HepG2 (cell line): ENCODE results near the gene IRF5. TPM values are rescaled to one million over a fixed set of nuclear protein-coding genes. Genes with fewer than 3 reads are reported as not detected.
A peak's percentile ranks its signal among the peaks of the same experiment; 100 is the strongest.

Experiments
- AGO2 ChIP-seq: fragments of 200-400 bp; formaldehyde crosslinking; optimal IDR thresholded peaks from 2 replicates; pipeline ENCODE3; 2017; ENCODE audit warnings: mild to moderate bottlenecking, low read depth, low read length, moderate library complexity
- CREB1 ChIP-seq, 2 experiments: fragments of 450-650 bp in 1 of 2; IDR thresholded peaks; 2 replicates each; pipeline ENCODE4 v1.6.1; 2016 to 2017; ENCODE audit warnings: control low read depth in 1 of 2, mild to moderate bottlenecking in 1 of 2, missing compliant biosample characterization in 1 of 2, missing genetic modification characterization in 1 of 2
- DZIP1 ChIP-seq: sonication (generic); formaldehyde crosslinking; IDR thresholded peaks from 2 replicates; pipeline ENCODE4 v1.5.0; 2020; ENCODE audit warnings: mild to moderate bottlenecking, missing genetic modification reagents
- GABPA ChIP-seq, 2 experiments: IDR thresholded peaks; 2 replicates each; pipeline ENCODE4 v1.6.1; 2011 to 2016; ENCODE audit warnings: low read depth in 2 of 2, low read length in 1 of 2, missing biosample characterization in 1 of 2, missing genetic modification characterization in 1 of 2
- MAX ChIP-seq: IDR thresholded peaks from 2 replicates; pipeline ENCODE4 v1.6.1; 2012; ENCODE audit warnings: inconsistent platforms
- MAZ ChIP-seq, 2 experiments: sonication (generic) in 1 of 2; formaldehyde crosslinking in 1 of 2; IDR thresholded peaks; 2 replicates each; pipeline versions ENCODE4 v1.5.0 to v1.6.1; 2012 to 2020; ENCODE audit warnings: low read depth in 2 of 2, mild to moderate bottlenecking in 2 of 2, borderline replicate concordance in 1 of 2, improper control_type of control experiment in 1 of 2, low read length in 1 of 2, missing genetic modification reagents in 1 of 2, moderate library complexity in 1 of 2
- MEIS2 ChIP-seq: sonication (generic); formaldehyde crosslinking; IDR thresholded peaks from 2 replicates; pipeline ENCODE4 v1.9.0; 2021; ENCODE audit warnings: mild to moderate bottlenecking, missing genetic modification reagents
- NFATC3 ChIP-seq: sonication (generic); formaldehyde crosslinking; IDR thresholded peaks from 2 replicates; pipeline ENCODE4 v1.5.1; 2020; ENCODE audit warnings: mild to moderate bottlenecking, missing genetic modification reagents
- ONECUT2 ChIP-seq: sonication (generic); formaldehyde crosslinking; IDR thresholded peaks from 2 replicates; pipeline ENCODE4 v1.4.0; 2020; ENCODE audit warnings: missing genetic modification reagents
- PTBP1 ChIP-seq: fragments of 200-400 bp; formaldehyde crosslinking; IDR thresholded peaks from 2 replicates; pipeline ENCODE4 v1.6.1; 2018; ENCODE audit warnings: low read length, low read depth; ENCODE audit not compliant: poor library complexity, severe bottlenecking
- RORA ChIP-seq: sonication (generic); formaldehyde crosslinking; IDR thresholded peaks from 2 replicates; pipeline ENCODE4 v1.5.0; 2020; ENCODE audit warnings: mild to moderate bottlenecking, missing genetic modification reagents, moderate library complexity
- ZBTB7A ChIP-seq: sonication (generic); formaldehyde crosslinking; IDR thresholded peaks from 2 replicates; pipeline ENCODE4 v1.8.0; 2022; ENCODE audit warnings: mild to moderate bottlenecking, missing genetic modification reagents
- ZNF34 ChIP-seq: sonication (generic); formaldehyde crosslinking; IDR thresholded peaks from 2 replicates; pipeline ENCODE4 v1.4.0; 2020; ENCODE audit warnings: mild to moderate bottlenecking, missing genetic modification reagents, borderline replicate concordance
- ZNF501 ChIP-seq: sonication (generic); formaldehyde crosslinking; IDR thresholded peaks from 2 replicates; pipeline ENCODE4 v1.5.1; 2020; ENCODE audit warnings: mild to moderate bottlenecking, moderate library complexity, missing genetic modification reagents
- polyA plus RNA-seq, 8 experiments: library from polyadenylated mRNA; depleted of rRNA in 3 of 8; stranded (reverse) in 7 of 8; unstranded in 1 of 8; fragments of >200 nt; fragmentation: Illumina TruSeq in 4 of 8; extraction: Trizol in 4 of 8; gene quantifications; 2 replicates each; pipeline versions ENCODE4 v1.2.1 to v1.2.3, GENCODE V29; 2011 to 2016; ENCODE audit warnings: low read depth in 4 of 8, missing spikeins in 1 of 8, mixed read lengths in 1 of 8; ENCODE audit not compliant: insufficient read depth in 1 of 8
- total RNA-seq, 5 experiments: library from RNA; depleted of rRNA; stranded (reverse); fragments of >200 nt; fragmentation: Illumina TruSeq; extraction: Trizol; gene quantifications; 2 replicates each; pipeline ENCODE4 v1.2.3, GENCODE V29; 2016; ENCODE audit warnings: low read depth in 1 of 5
- TF ChIP-seq, protein P1 (sequence below): sonication (generic); formaldehyde crosslinking; IDR thresholded peaks from 2 replicates; pipeline ENCODE4 v1.8.0; 2022; ENCODE audit warnings: missing genetic modification reagents, mild to moderate bottlenecking, borderline replicate concordance
- TF ChIP-seq, protein P2 (sequence below): IDR thresholded peaks from 2 replicates; pipeline ENCODE4 v1.6.1; 2016; ENCODE audit warnings: mild to moderate bottlenecking, missing biosample characterization, missing genetic modification reagents
- TF ChIP-seq, protein P3 (sequence below): sonication (generic); formaldehyde crosslinking; IDR thresholded peaks from 2 replicates; pipeline ENCODE4 v1.9.0; 2022; ENCODE audit warnings: missing genetic modification reagents, mild to moderate bottlenecking, borderline replicate concordance
- TF ChIP-seq, protein P4 (sequence below): sonication (generic); formaldehyde crosslinking; IDR thresholded peaks from 2 replicates; pipeline ENCODE4 v1.8.1; 2022; ENCODE audit warnings: low read depth, mild to moderate bottlenecking, missing genetic modification reagents

Gene IRF5
- total and polyA plus RNA-seq, 2 of the 13 experiments (the other 11 are each of a cell fraction or from before 2014, with no cell fraction given) = 2.0 to 2.9 TPM

DNA sequence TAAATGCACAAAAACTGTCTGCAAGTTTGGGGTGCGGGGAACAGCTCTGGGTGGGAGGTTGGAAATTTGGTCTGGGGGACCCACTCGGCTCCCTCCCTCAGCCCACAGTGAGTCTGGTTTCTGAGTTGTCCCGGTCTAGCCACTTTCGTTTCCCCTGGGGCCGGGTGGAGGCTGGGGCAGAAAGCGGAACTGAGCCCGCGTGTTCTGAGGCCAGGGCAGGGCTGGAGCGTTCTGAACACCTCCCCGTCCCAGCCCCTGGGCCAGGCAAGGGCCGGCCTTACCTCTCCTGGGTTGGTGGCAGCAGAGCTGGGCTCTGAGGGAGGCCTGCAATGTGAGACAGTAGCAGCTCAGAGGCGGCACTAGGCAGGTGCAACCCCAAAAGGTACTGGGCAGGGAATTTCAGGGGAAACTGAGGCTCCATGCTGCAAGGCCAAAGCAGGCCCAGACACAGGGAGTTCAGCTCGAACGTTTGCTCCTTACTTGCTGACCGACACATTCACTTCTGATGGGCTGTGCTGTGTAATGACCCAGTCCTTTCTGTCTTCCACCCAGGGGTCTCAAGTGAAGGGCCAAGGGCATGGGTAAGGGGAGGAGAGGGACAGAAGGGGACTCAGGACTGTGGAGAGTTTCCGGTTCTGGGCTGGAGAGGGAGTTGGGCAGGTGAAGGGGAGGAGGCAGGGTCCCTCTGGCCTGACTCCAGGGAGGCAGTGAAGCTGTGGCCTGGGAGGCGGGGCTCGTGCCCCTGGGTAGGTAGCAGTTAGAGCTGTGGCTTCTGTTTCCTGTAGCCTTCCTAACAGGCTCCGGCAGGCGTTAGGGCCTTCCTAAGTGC, 3.0 kb downstream of the IRF5 start (continued):
- TF ChIP-seq, protein P1, sequence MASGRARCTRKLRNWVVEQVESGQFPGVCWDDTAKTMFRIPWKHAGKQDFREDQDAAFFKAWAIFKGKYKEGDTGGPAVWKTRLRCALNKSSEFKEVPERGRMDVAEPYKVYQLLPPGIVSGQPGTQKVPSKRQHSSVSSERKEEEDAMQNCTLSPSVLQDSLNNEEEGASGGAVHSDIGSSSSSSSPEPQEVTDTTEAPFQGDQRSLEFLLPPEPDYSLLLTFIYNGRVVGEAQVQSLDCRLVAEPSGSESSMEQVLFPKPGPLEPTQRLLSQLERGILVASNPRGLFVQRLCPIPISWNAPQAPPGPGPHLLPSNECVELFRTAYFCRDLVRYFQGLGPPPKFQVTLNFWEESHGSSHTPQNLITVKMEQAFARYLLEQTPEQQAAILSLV (CRISPR knock-in tag) = peak; percentile 11; the same call in 1 of the 2 replicates
- TF ChIP-seq ZNF501 (CRISPR knock-in tag) (0 out of 2 replicates have a peak, but pooled peaks have one; percentile 18), MEIS2 (CRISPR knock-in tag) (no peak), GABPA (IDR thresholded peaks at IDR 0.05; ENCODE audit: low read depth, low read length) (no peak), GABPA (CRISPR knock-in tag; IDR thresholded peaks at IDR 0.05; ENCODE audit: low read depth) (no peak), MAX (peak; percentile 41; the same call in 1 of the 2 replicates), RORA (no peak), PTBP1 (peak; percentile 13), DZIP1 (CRISPR knock-in tag) (no peak), CREB1 (IDR thresholded peaks at IDR 0.05) (no peak), CREB1 (CRISPR knock-in tag; IDR thresholded peaks at IDR 0.05) (no peak), ONECUT2 (CRISPR knock-in tag) (no peak), MAZ (IDR thresholded peaks at IDR 0.05; ENCODE audit: borderline replicate concordance, low read depth, low read length) (no peak), MAZ (CRISPR knock-in tag; IDR thresholded peaks at IDR 0.05; ENCODE audit: low read depth) (no peak), ZBTB7A (CRISPR knock-in tag) (no peak), NFATC3 (CRISPR knock-in tag) (peak; percentile 36; the same call in 1 of the 2 replicates), AGO2 (no peak), ZNF34 (no peak)
- TF ChIP-seq, protein P2, sequence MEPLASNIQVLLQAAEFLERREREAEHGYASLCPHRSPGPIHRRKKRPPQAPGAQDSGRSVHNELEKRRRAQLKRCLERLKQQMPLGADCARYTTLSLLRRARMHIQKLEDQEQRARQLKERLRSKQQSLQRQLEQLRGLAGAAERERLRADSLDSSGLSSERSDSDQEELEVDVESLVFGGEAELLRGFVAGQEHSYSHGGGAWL = 0 out of 2 replicates have a peak, but pooled peaks have one; percentile 16
- TF ChIP-seq, protein P3, sequence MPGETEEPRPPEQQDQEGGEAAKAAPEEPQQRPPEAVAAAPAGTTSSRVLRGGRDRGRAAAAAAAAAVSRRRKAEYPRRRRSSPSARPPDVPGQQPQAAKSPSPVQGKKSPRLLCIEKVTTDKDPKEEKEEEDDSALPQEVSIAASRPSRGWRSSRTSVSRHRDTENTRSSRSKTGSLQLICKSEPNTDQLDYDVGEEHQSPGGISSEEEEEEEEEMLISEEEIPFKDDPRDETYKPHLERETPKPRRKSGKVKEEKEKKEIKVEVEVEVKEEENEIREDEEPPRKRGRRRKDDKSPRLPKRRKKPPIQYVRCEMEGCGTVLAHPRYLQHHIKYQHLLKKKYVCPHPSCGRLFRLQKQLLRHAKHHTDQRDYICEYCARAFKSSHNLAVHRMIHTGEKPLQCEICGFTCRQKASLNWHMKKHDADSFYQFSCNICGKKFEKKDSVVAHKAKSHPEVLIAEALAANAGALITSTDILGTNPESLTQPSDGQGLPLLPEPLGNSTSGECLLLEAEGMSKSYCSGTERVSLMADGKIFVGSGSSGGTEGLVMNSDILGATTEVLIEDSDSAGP (CRISPR knock-in tag) = peak; percentile 68
- TF ChIP-seq, protein P4, sequence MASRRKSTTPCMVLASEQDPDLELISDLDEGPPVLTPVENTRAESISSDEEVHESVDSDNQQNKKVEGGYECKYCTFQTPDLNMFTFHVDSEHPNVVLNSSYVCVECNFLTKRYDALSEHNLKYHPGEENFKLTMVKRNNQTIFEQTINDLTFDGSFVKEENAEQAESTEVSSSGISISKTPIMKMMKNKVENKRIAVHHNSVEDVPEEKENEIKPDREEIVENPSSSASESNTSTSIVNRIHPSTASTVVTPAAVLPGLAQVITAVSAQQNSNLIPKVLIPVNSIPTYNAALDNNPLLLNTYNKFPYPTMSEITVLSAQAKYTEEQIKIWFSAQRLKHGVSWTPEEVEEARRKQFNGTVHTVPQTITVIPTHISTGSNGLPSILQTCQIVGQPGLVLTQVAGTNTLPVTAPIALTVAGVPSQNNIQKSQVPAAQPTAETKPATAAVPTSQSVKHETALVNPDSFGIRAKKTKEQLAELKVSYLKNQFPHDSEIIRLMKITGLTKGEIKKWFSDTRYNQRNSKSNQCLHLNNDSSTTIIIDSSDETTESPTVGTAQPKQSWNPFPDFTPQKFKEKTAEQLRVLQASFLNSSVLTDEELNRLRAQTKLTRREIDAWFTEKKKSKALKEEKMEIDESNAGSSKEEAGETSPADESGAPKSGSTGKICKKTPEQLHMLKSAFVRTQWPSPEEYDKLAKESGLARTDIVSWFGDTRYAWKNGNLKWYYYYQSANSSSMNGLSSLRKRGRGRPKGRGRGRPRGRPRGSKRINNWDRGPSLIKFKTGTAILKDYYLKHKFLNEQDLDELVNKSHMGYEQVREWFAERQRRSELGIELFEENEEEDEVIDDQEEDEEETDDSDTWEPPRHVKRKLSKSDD (CRISPR knock-in tag) = no peak
